AG04449 (cell line): Measurements from ENCODE around the gene GLRB.
A peak's percentile ranks its signal among the peaks of the same experiment; 100 is the strongest.

Experiments used
- CTCF ChIA-PET: fragments of 350-600 bp; formaldehyde crosslinking; extraction: SDS; loops from one replicate; lab custom pipeline; 2021; ENCODE audit warnings: antibody characterized with exemption; lab: Yijun Ruan, JAX
- POLR2A ChIA-PET: fragments of 400-600, 350-600 bp; formaldehyde crosslinking; extraction: SDS; loops from one replicate; lab custom pipeline; 2020; ENCODE audit warnings: antibody characterized with exemption, inconsistent platforms; lab: Yijun Ruan, JAX
- DNase-seq: peaks from one replicate; pipeline ENCODE4 v3.0.0-alpha.2; 2010; ENCODE audit warnings: low read depth, low spot score
- H3K4me3 ChIP-seq: 2 replicates; pipeline ENCODE4 v1.5.1; 2011; ENCODE audit warnings: low read depth, mild to moderate bottlenecking, control low read depth, low read length
- TF ChIP-seq, protein P1 (sequence below): IDR thresholded peaks from one replicate; pipeline ENCODE4 v1.5.1; 2011; ENCODE audit warnings: mild to moderate bottlenecking, moderate library complexity, low read length, control low read depth, inconsistent platforms; ENCODE audit not compliant: insufficient read depth; ENCODE audit errors: missing control alignments

GLRB gene

DNA sequence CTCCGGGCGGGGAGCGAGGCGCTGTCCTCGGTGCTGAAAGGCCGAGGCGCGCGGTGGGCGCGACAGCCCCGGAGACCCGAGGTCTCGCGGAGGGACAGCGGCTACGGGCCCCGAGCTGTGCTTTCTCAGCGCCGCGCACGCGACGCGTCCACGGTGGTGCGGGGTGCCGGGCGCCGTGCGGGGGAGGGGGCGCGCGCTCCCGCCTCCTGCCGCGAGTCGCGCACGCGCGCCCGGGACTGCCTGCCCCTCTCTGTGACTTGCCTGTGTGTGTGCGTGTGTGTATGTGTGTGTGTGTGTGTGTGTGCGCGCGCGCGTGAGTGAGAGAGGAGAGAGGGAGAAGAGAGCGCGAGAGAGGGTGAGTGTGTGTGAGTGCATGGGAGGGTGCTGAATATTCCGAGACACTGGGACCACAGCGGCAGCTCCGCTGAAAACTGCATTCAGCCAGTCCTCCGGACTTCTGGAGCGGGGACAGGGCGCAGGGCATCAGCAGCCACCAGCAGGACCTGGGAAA lies 144.5 kb downstream of the GLRB start, which contains the start of gene GRIA2:
GRIA2 (plus strand) TSS at position 358 of the 511 bp plus-strand sequence. CDS start 315 bp downstream, outside the sequence.
- peak within 1 kb of the TSS; percentile 29; the same call in 1 of the 2 replicates for H3K4me3 ChIP-seq
- ChIA-PET POLR2A (no interaction called here), CTCF (interaction anchor here (5.1 kb wide), 1 partner anchor 758 kb away, joined by 24 read pairs; no protein-coding TSS in a partner anchor)
- no peak for DNase-seq
- TF ChIP-seq, protein P1, sequence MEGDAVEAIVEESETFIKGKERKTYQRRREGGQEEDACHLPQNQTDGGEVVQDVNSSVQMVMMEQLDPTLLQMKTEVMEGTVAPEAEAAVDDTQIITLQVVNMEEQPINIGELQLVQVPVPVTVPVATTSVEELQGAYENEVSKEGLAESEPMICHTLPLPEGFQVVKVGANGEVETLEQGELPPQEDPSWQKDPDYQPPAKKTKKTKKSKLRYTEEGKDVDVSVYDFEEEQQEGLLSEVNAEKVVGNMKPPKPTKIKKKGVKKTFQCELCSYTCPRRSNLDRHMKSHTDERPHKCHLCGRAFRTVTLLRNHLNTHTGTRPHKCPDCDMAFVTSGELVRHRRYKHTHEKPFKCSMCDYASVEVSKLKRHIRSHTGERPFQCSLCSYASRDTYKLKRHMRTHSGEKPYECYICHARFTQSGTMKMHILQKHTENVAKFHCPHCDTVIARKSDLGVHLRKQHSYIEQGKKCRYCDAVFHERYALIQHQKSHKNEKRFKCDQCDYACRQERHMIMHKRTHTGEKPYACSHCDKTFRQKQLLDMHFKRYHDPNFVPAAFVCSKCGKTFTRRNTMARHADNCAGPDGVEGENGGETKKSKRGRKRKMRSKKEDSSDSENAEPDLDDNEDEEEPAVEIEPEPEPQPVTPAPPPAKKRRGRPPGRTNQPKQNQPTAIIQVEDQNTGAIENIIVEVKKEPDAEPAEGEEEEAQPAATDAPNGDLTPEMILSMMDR, result no peak

DNA sequence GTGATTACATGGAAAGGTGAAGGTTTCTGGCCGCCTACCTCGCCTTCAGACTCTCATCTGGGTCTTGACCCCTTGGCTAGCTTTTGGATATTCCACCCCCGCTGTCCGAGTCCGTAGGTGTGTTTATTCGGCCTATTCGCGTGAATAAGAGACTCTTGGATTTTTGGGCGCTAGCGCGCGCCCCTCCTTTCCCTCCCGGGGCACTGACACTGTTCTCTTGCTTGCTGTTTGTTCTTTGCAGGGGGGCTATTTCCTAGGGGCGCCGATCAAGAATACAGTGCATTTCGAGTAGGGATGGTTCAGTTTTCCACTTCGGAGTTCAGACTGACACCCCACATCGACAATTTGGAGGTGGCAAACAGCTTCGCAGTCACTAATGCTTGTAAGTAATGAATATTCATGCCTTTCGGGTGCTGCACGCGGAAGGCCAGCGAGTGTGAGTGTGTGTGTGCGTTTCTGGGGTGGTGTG lies 145.5 kb downstream of the GLRB start:
- CTCF ChIA-PET, result interaction anchor here (1.8 kb wide), 1 partner anchor 758 kb away, joined by 5 read pairs; no protein-coding TSS in a partner anchor
- no peak overlapping the region for H3K4me3 ChIP-seq
- no peak for DNase-seq
- POLR2A ChIA-PET, result no interaction called here
- TF ChIP-seq, protein P1, result no peak
